Effector memory CD4-positive, alpha-beta T cell (primary cell): ENCODE results near the gene SPRR5.

Experiments used
- DNase-seq, 3 donors: peaks; one replicate each; pipeline ENCODE4 v3.0.0-alpha.2; 2020
- H3K27ac ChIP-seq: 2 replicates; pipeline ENCODE4 v1.7.0; 2013; ENCODE audit warnings: mild to moderate bottlenecking, low read length, moderate library complexity; ENCODE audit not compliant: insufficient read depth, poor library complexity, severe bottlenecking
- H3K27me3 ChIP-seq: replicated peaks from 2 replicates; pipeline ENCODE4 v1.7.0; 2013; ENCODE audit warnings: mild to moderate bottlenecking, low read length; ENCODE audit not compliant: insufficient read depth, control insufficient read depth, poor library complexity, severe bottlenecking
- H3K36me3 ChIP-seq: 2 replicates; pipeline ENCODE4 v1.7.0; 2013; ENCODE audit warnings: mild to moderate bottlenecking, low read length, moderate library complexity; ENCODE audit not compliant: control insufficient read depth, insufficient read depth
- H3K4me1 ChIP-seq: 2 replicates; pipeline ENCODE4 v1.7.0; 2013; ENCODE audit warnings: low read length, mild to moderate bottlenecking; ENCODE audit not compliant: control insufficient read depth, insufficient read depth, poor library complexity, severe bottlenecking
- H3K4me3 ChIP-seq: 2 replicates; pipeline ENCODE4 v1.7.0; 2013; ENCODE audit warnings: low read length, low read depth, mild to moderate bottlenecking; ENCODE audit not compliant: insufficient read depth, poor library complexity, severe bottlenecking
- H3K9me3 ChIP-seq: 2 replicates; pipeline ENCODE4 v1.7.0; 2013; ENCODE audit warnings: mild to moderate bottlenecking, low read length, moderate library complexity; ENCODE audit not compliant: control insufficient read depth
- total RNA-seq, 3 donors: gene quantifications; one replicate each; lab custom pipeline; 2026; lab: John Stamatoyannopoulos, UW

Gene SPRR5, protein sequence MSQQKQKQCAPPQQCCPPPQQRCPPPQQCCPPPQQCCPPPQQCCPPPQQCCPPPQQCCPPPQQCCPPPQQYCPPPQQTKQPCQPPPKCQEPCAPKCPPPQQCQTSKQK
- 0 reads per million in 3 donors for total RNA-seq

DNA sequence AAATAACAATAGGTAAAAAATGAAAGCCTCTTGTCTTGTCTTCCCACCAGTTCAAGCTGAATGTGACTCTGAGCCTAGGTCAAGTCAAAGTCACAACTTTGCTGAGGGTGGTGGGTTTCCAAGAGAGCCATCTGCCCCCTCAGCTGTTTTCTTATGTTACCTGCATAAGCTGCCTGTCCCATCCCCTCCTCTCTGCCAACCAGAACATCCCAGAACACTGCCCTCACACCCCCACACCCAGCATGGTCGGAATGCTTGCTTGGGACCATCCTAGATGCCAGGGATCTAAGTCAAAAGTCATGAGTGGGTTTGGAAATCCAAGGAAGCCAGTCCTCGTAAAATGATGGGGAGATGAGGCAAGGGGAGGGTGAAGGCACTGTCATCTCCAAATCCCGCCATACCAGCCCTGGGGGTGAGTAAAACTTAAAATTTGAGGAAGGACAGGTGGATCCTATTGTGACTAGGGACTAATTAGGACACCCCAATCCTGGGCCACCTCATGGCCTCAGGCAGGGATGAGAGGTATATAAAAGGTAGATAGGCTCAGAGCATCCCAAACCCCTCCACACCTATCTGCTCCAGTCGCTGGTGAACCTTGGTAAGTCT, at the start of gene SPRR5:
Gene SPRR5 (plus strand): TSS at position 556 of the 606 bp plus-strand sequence. CDS start 1,349 bp downstream, outside the sequence.
- H3K4me1 ChIP-seq, result no peaks in the 10 kb centered on the region

DNA sequence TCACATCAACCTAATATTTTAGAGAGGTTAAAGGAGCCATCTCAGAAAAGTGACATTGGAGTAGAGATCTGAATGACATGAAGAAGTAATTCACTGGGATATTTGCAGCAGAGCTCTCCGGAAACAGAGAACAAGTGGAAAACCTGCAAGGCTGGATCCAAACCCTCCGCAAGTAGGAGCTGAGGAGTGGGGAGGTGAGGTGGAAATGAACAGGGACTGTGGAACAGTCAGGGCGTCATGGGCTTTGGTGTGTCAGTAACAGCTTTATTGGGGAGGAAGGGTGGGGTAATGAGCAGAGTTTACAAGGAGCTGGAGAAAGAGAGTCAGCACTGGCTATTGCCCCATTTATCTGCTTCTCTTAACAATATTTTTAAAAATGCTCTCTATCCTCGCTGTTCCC, 48.0 kb upstream of the SPRR5 start:
- Histone ChIP-seq H3K27me3 (no peaks in the 10 kb centered on the region), H3K27ac (no peak overlapping the region), H3K4me1 (no peaks in the 10 kb centered on the region), H3K4me3 (no peak overlapping the region), H3K36me3 (no peaks in the 10 kb centered on the region), H3K9me3 (no peaks in the 10 kb centered on the region)
- DNase-seq, result no peak

More for the DNA sequence above, at the start of gene SPRR5:
- Histone ChIP-seq H3K4me3 (no peak within 1 kb of the TSS), H3K27me3 (peaks cover 3% of the 10 kb centered on the region), H3K36me3 (no peaks in the 10 kb centered on the region), H3K27ac (no peak within 1 kb of the TSS), H3K9me3 (no peaks in the 10 kb centered on the region)
- DNase-seq, result no peak

DNA sequence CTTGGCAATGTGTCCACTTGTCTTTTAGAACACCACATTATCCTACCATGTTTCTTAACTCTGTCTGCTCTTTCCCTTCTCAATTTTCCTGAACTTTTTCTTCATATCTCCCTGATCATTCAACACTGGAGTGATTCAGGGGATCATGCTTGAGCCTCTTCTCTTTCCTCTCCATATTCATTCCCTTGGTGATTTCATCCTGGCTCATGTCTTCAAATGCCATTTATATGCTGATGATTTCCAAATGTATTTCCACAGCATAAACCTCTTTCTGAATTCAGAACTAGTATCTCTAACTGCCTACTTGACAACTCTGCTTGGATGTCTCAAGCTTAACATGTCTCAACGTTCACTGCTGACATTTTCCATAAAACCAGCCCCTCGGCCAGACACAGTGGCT, 47.1 kb upstream of the SPRR5 start:
- Histone ChIP-seq H3K27ac (no peak overlapping the region), H3K27me3 (no peaks in the 10 kb centered on the region), H3K4me3 (no peak overlapping the region), H3K4me1 (no peaks in the 10 kb centered on the region), H3K9me3 (no peaks in the 10 kb centered on the region), H3K36me3 (no peaks in the 10 kb centered on the region)
- DNase-seq, result no peak

DNA sequence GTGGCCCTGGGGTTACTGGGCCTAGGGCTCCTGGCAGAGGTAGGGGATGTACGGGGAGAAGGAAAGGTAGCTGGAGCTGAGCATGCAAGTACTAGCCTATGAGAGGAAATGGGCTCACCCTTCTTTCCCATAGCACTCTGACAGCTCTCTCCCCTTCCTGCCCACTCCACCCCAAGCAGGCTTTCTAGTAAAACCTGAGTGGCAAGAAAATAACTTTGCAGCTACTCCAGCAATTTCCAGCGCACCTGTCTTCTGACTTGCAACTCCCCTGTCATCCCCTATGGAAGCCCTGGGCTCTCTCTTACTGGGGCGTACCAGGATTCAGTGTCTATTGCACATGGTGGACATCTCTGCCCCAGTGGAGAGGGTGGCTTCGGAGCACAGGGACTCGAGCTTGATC, 45.4 kb upstream of the SPRR5 start:
- Histone ChIP-seq H3K9me3 (no peaks in the 10 kb centered on the region), H3K27me3 (no peaks in the 10 kb centered on the region), H3K27ac (no peak overlapping the region), H3K36me3 (no peaks in the 10 kb centered on the region), H3K4me1 (no peaks in the 10 kb centered on the region), H3K4me3 (no peak overlapping the region)
- DNase-seq, result no peak

DNA sequence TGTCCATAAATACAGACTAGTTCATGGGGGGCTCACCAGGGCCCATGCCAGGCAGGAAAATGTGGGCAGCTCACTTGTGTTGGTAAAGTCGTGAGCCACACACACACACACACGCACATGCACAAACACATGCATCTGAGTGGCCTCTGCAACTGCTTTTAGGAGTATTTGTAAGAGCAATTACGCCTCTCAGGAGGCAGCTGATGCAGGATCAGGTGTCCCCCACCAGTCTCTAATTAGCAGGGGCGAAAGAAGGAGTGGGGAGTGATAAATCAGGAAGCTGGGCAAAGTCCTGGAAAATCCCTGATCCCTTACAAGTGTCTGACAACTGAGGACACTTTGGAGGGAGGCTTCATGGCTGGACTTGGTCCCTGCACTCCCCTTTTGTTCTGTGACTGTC, 44.4 kb upstream of the SPRR5 start:
- H3K36me3 ChIP-seq, result no peaks in the 10 kb centered on the region
- no peaks in the 10 kb centered on the region for H3K4me1 ChIP-seq
- no peak overlapping the region for H3K4me3 ChIP-seq
- no peak for DNase-seq
- no peaks in the 10 kb centered on the region for H3K27me3 ChIP-seq
- no peaks in the 10 kb centered on the region for H3K9me3 ChIP-seq
- H3K27ac ChIP-seq, result no peak overlapping the region

DNA sequence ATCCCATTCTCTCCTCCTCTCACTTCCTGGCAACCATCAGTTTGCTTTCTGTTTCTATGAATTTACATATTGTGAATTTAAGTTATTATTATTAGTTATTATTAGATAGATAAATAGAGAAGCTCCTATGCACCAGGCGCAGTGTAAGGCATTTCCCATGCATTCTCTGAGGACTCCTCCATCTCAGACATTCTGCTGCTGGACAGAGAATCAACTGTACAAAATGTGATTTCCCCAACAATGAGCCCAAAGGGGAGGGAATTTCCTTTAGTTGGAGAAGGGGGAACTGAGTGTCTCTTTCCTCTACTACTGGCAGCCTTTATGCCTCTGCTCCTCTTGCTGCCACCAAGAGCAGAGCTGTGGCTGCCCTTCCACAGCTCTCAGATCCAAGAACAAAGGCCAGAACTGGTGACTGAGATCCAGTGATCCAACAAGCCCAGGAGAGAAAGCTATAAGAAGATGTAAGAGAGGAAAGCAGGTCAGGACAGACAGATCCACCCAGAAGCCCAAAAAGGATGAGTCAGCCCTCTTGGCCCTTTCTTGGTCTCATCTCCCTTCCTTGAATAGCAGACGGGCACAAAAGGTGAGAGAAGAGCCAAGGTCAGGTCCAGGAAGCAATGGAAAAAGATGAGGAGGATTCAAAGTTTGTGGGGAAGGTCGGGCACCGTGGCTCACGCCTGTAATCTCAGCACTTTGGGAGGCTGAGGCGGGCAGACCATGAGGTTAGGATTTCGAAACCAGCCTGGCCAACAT, 42.1 kb upstream of the SPRR5 start:
- Histone ChIP-seq H3K27ac (no peak overlapping the region), H3K9me3 (no peaks in the 10 kb centered on the region), H3K27me3 (no peaks in the 10 kb centered on the region), H3K4me3 (no peak overlapping the region), H3K4me1 (no peaks in the 10 kb centered on the region), H3K36me3 (no peaks in the 10 kb centered on the region)
- no peak for DNase-seq

DNA sequence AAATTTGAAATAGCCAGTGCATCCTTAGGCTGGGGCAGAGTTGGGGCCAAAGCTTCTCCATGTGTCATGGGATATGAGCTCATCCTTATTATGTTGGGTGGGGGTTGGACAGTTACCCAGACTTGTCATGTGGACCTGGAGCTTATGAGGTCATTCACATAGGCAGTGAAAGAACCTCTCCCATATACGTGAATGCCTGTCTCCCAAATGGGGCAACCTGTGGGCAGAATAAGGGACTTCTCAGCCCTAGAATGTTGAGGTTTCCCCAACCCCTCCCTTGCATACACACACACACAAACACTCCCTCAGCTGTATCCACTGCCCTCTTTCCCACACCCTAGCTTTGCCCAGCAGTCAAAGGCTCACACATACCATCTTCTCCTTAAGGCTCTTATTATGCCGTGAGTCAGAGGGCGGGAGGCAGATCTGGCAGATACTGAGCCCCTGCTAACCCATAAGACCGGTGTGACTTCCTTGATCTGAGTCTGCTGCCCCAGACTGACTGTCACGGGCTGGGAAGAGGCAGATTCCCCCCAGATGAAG, 40.9 kb upstream of the SPRR5 start:
- no peaks in the 10 kb centered on the region for H3K9me3 ChIP-seq
- no peaks in the 10 kb centered on the region for H3K27me3 ChIP-seq
- H3K4me1 ChIP-seq, result no peaks in the 10 kb centered on the region
- no peak overlapping the region for H3K27ac ChIP-seq
- H3K36me3 ChIP-seq, result no peaks in the 10 kb centered on the region
- peak in 1 of 3 donors; percentile 9 for DNase-seq
- H3K4me3 ChIP-seq, result no peak overlapping the region

DNA sequence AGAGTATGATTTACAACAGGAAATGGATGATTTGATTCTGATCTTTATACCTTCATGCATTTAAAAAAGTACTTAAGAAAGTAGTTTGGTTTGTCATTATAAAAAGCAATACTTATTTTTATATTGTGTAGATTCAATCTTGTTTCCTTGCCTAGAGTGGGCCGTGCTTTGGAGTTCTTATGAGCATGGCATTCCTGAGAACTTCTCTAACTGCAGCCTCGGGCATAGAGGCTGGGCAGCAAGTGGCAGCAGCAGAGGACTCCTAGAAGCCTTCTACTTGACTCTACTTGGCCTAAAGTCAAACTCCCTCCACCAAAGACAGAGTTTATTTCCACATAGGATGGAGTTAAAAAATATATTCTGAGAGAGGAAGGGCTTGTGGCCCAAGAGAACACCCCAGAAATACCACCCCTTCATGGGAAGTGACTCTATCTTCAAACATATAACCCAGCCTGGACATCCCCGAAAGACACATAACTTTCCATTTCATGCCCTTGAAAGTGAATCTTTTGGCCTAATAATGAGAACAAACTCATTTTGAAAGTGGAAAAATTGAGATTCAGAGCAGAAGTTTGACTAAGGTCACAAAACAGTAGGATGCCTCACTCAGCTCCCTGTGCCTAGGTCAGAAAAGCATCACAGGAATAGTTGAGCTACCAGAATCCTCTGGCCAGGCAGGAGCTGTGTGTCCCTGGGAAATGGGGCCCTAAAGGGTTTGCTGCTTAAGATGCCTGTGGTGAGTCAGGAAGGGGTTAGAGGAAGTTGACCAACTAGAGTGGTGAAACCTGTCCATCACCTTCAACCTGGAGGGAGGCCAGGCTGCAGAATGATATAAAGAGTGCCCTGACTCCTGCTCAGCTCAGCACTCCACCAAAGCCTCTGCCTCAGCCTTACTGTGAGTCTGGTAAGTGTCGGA, 39.1 kb upstream of the SPRR5 start, which contains the start of gene IVL:
Gene IVL (plus strand): TSS at position 861 of the 916 bp plus-strand sequence. CDS start 1,252 bp downstream, outside the sequence.
- no peaks in the 10 kb centered on the region for H3K27me3 ChIP-seq
- H3K9me3 ChIP-seq, result no peaks in the 10 kb centered on the region
- H3K4me3 ChIP-seq, result no peak within 1 kb of the TSS
- H3K4me1 ChIP-seq, result no peaks in the 10 kb centered on the region
- DNase-seq, result no peak
- H3K27ac ChIP-seq, result no peak within 1 kb of the TSS
- H3K36me3 ChIP-seq, result no peaks in the 10 kb centered on the region

DNA sequence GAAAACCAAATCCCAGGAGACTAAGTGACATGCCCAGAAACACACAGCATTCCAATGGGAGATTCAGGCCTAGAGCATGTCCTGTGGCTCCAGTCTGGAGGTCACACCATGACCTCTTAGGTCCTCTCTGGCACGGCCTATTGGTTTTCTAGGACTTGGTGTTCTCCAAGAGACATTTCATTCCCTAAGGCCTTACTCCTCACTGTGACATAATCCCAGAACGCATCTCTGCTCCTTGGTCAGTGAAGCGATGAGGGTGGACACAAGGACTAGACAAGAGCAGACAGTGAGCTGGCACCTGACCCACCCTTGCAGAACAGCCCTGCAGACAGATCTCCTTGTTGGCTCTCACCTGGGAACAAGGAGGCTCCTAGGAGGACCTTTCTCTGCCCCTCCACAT, 37.8 kb upstream of the SPRR5 start:
- no peaks in the 10 kb centered on the region for H3K9me3 ChIP-seq
- no peaks in the 10 kb centered on the region for H3K36me3 ChIP-seq
- H3K27ac ChIP-seq, result no peak overlapping the region
- H3K27me3 ChIP-seq, result no peaks in the 10 kb centered on the region
- no peaks in the 10 kb centered on the region for H3K4me1 ChIP-seq
- no peak for DNase-seq
- no peak overlapping the region for H3K4me3 ChIP-seq
